ENCODE data around the gene PHYHIPL.

- TF ChIP-seq POLR2A (IDR thresholded peaks at IDR 0.05) (no peak), CTCF (IDR thresholded peaks at IDR 0.05) (no peak)
Measured at GRCh38 chr10:59206204-59206720, 29.8 kb downstream of the PHYHIPL start.

All from thyroid gland (tissue), 4 donors.